Small intestine (tissue), 7 donors: ENCODE measurements around the gene LGMN. TPM values are rescaled to one million over a fixed set of nuclear protein-coding genes. Genes with fewer than 3 reads are reported as not detected.

Experiments
- DNase-seq, 2 donors: peaks; one replicate each; pipeline versions ENCODE4 v3.0.0 to v3.0.0-alpha.2; 2013
- FAIRE-seq: peaks from 2 replicates; lab custom pipeline; 2012; peaks lifted over from hg19 to GRCh38; lab: Jason Lieb, UNC
- H3K27ac ChIP-seq, 3 donors: one replicate each; pipeline ENCODE4 v1.5.1; 2013; ENCODE audit warnings: low read length in 2 of 3, mild to moderate bottlenecking in 2 of 3, control low read depth in 1 of 3, inconsistent platforms in 1 of 3, low read depth in 1 of 3, moderate library complexity in 1 of 3
- H3K27me3 ChIP-seq, 3 donors: one replicate each; pipeline ENCODE4 v1.6.1; 2013; ENCODE audit warnings: low read length in 3 of 3, inconsistent platforms in 1 of 3; ENCODE audit not compliant: control insufficient read depth in 3 of 3, insufficient read depth in 3 of 3
- H3K36me3 ChIP-seq, 3 donors: one replicate each; pipeline ENCODE4 v1.6.1; 2013; ENCODE audit warnings: low read length in 3 of 3, inconsistent platforms in 1 of 3, low read depth in 1 of 3, mild to moderate bottlenecking in 1 of 3, moderate library complexity in 1 of 3; ENCODE audit not compliant: control insufficient read depth in 3 of 3, insufficient read depth in 2 of 3
- H3K4me1 ChIP-seq, 3 donors: one replicate each; pipeline ENCODE4 v1.6.1; 2013; ENCODE audit warnings: low read length in 2 of 3, inconsistent platforms in 1 of 3, low read depth in 1 of 3, mild to moderate bottlenecking in 1 of 3, moderate library complexity in 1 of 3; ENCODE audit not compliant: control insufficient read depth in 3 of 3, insufficient read depth in 2 of 3
- H3K4me3 ChIP-seq, 3 donors: one replicate each; pipeline ENCODE4 v1.5.1; 2013; ENCODE audit warnings: low read length in 3 of 3, control low read depth in 1 of 3, inconsistent platforms in 1 of 3, low read depth in 1 of 3, mild to moderate bottlenecking in 1 of 3, moderate library complexity in 1 of 3
- H3K9me3 ChIP-seq, 2 donors: one replicate each; pipeline ENCODE4 v1.6.1; 2013; ENCODE audit warnings: low read depth in 1 of 2, low read length in 1 of 2; ENCODE audit not compliant: control insufficient read depth in 2 of 2, insufficient read depth in 1 of 2
- WGBS, 3 donors: extraction: QIAGEN DNeasy Blood & Tissue Kit; methylation state at CpG; one replicate each; pipeline ENCODE4 v1.1.7; 2013; 5-methylcytosine and 5-hydroxymethylcytosine counted together
- polyA plus RNA-seq, 4 donors: library from polyadenylated mRNA; stranded (reverse) in 3 of 4; unstranded in 1 of 4; fragments of 200-250 nt in 3 of 4; fragments of 120-200 nt in 1 of 4; gene quantifications; one replicate each; pipeline versions ENCODE4 v1.2.1 to v1.2.3, GENCODE V29; 2013
- donor health status: healthy with polysubstance abuse.
- donor health status: control.
- donor health status: control.
- donor health status: Bipolar disorder and iron deficiency.
- donor health status: healthy.

The LGMN gene
- polyA plus RNA-seq, 4 donors: 57.8 to 386 (median 62.3) TPM

DNA sequence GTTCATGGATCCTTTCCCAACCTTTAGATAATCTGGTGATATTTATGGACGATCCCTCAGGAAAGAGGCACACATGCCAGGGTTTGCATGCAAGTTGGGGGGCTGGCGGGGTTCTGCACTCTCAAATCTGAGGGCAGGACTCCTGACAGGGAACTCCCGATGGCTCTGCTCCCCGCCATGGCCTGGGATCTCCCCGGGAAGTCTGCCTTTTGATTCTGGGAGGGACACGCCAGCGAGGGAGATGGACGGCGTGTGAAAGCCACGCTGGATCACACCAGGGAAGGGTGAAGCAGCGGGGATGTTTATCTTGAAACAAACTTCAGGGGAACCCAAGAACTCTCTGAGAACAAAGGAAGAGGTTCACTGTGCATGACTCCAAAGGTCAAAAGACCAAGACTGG is 43.6 kb downstream of the LGMN start:
- Histone ChIP-seq H3K4me1 (peaks cover 0 to 3% (median 0%) of the 10 kb centered on the region in 3 donors), H3K4me3 (no peak overlapping the region), H3K9me3 (no peaks in the 10 kb centered on the region), H3K27ac (no peak overlapping the region), H3K27me3 (no peaks in the 10 kb centered on the region), H3K36me3 (peaks cover 3 to 60% (median 7%) of the 10 kb centered on the region in 3 donors)
- DNase-seq: no peak
- no peak for FAIRE-seq
- 82 to 86% (median 82%) methylated on average over 11 of the region's 11 CpGs for WGBS, 3 donors

DNA sequence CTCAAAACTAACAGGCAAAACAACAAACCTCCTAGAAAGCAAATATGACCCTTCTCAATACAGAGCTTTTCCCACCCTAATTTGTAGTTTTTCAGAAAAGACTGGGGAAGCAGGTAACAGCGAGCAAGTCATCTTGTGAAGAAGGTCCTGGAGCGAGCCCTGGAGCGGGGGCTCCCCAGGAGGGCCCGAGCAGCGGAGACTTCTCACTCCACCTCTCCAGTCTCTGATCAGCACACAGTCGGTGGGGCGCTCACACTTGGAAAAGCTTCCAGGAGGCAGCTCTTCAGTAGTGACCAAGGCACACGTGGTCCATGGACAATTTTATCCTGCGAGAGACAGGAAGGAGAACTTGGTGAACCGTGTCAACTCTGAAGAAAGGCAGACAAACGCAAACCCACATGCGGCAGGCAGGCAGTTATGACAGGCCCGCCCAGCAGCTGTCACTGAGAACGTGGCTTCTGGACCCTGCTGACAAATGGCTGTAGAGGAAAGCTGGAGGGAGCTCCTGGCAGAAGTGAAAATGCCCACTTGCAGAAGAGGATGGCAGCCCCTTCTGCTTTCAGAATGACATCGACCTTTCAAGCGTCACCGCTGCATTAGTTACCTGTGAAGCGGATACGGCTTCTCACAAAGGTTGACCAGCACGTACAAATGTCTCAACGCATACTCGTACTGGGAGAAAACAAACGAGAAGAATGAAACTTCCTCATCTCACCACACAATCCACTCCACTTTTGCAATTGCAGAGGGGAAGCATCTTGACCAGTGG is 44.2 kb downstream of the LGMN start:
- peaks cover 0 to 3% (median 0%) of the 10 kb centered on the region in 3 donors for H3K4me1 ChIP-seq
- no peak overlapping the region for H3K27ac ChIP-seq
- no peak for DNase-seq
- no peaks in the 10 kb centered on the region for H3K9me3 ChIP-seq
- no peak overlapping the region for H3K4me3 ChIP-seq
- FAIRE-seq: no peak
- WGBS, 3 donors: 79 to 88% (median 83%) methylated on average over 23 of the region's 23 CpGs
- peaks cover 3 to 54% (median 7%) of the 10 kb centered on the region in 3 donors for H3K36me3 ChIP-seq
- H3K27me3 ChIP-seq: no peaks in the 10 kb centered on the region

DNA sequence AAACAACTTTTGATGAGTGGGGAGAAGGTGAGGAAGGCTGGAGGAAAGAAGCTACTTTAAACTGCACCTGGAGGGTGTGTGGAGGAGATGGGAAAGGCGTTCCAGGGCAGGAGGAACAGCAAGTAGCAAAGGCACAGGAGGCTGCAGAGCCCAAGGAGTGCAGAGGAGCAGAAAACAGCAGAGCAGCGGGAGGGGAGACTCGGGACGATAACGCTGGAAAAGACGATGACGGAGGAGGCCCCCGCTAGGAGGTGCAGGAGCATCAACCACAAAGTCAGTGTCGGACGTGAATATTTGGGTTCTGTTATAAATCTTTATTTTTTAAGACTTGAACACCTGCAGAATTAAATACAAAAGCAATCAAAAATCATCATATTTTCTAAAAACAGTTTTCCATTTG is 44.9 kb downstream of the LGMN start:
- H3K4me3 ChIP-seq: no peak overlapping the region
- H3K27me3 ChIP-seq: no peaks in the 10 kb centered on the region
- 93 to 97% (median 96%) methylated on average over 10 of the region's 10 CpGs for WGBS, 3 donors
- H3K4me1 ChIP-seq: peaks cover 0 to 3% (median 0%) of the 10 kb centered on the region in 3 donors
- FAIRE-seq (no peak), DNase-seq (no peak)
- peaks cover 3 to 47% (median 7%) of the 10 kb centered on the region in 3 donors for H3K36me3 ChIP-seq
- no peak overlapping the region for H3K27ac ChIP-seq
- H3K9me3 ChIP-seq: no peaks in the 10 kb centered on the region

DNA sequence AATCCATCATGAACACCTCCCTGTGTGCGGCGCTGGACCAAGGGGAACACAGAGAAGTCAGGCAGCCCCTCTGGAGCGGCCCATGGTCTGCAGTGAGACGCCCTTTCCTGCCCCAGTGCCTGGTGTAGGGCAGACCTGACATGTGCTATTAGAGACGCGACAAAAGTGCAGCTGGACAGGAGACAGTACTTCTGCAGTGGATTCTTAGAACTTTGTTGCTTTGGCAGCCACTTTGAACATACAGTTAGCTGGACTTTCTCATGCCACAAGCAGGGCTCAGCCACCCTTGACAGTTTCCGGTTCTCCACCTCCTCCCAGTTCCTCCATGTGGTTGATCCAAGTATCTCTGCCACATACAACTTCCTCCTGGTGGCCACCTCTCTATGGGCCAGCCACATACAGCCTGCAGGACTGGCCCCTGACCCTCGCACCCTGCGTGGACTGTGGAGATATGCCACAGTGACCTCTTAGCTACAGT is 45.9 kb downstream of the LGMN start:
- Histone ChIP-seq H3K4me1 (peaks cover 0 to 3% (median 0%) of the 10 kb centered on the region in 3 donors), H3K9me3 (no peaks in the 10 kb centered on the region), H3K4me3 (no peak overlapping the region), H3K36me3 (peaks cover 3 to 43% (median 7%) of the 10 kb centered on the region in 3 donors), H3K27ac (no peak overlapping the region), H3K27me3 (no peaks in the 10 kb centered on the region)
- no peak for DNase-seq
- WGBS, 3 donors: 84 to 93% (median 89%) methylated on average over 9 of the region's 9 CpGs
- no peak for FAIRE-seq

DNA sequence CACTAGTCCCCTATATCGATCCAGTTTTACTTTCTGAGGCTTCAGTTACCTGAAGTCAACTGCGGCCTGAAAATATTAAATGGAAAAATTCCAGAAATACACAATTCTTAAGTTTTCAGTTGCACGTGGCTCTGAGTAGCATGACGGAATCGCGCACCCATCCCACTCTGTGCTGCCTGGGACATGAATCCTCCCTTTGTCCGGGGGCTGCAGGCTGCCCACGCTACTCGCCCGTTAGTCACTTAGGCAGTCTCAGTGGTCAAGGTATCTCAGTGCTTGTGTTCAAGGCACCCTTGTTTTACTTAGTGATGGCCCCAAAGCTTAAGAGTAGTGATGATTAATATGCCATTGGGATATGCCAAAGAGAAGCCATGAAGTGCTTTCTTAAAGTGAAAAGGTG is 46.6 kb downstream of the LGMN start:
- H3K27ac ChIP-seq: no peak overlapping the region
- H3K4me1 ChIP-seq: peaks cover 0 to 3% (median 0%) of the 10 kb centered on the region in 3 donors
- WGBS, 3 donors: 89 to 95% (median 94%) methylated on average over 10 of the region's 10 CpGs
- DNase-seq (no peak), FAIRE-seq (no peak)
- H3K27me3 ChIP-seq: no peaks in the 10 kb centered on the region
- peaks cover 3 to 37% (median 7%) of the 10 kb centered on the region in 3 donors for H3K36me3 ChIP-seq
- H3K4me3 ChIP-seq: no peak overlapping the region
- H3K9me3 ChIP-seq: no peaks in the 10 kb centered on the region

DNA sequence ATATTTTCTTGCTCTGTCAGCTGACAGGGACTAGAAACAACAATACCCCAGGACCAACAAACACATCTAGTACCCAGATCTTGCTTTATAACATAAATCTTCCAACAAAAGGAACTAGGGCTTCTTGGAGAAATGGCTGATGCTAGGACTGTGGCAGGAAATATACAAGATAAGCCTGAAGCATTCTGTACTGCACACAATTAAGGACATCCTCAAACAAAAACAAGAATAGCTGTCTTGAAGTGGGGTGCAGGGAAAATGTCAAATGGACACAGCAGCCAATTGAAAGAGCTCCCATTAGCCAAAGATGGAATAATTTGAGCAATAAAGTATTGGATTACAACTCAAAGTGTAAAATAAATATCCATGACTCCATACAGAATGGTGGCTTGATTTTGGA is 50.0 kb downstream of the LGMN start:
- H3K4me3 ChIP-seq: no peak overlapping the region
- H3K4me1 ChIP-seq: peaks cover 0 to 3% (median 0%) of the 10 kb centered on the region in 3 donors
- DNase-seq (no peak), FAIRE-seq (no peak)
- H3K36me3 ChIP-seq: peaks cover 0 to 7% (median 0%) of the 10 kb centered on the region in 3 donors
- no peak overlapping the region for H3K27ac ChIP-seq
- no peaks in the 10 kb centered on the region for H3K9me3 ChIP-seq
- H3K27me3 ChIP-seq: peaks cover 0 to 6% (median 0%) of the 10 kb centered on the region in 3 donors

DNA sequence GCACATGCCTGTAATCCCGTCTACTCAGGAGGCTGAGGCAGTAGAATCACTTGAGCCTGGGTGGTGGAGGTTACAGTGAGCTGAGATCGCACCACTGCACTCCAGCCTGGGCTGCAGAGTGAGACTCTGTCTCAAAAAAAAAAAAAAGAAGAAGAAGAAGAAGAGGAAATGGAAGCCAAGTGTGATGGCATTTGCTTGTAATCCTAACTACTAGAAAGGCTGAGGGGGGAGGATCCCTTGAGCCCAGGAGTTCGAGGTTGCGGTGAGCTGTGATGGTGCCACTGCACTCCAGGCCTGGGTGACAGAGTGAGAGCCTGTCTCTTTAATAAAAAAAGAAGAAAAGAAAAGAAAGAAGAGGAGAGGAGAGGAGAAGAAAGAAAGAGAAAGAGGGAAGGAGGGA is 52.1 kb downstream of the LGMN start:
- Histone ChIP-seq H3K4me1 (peaks cover 0 to 3% (median 0%) of the 10 kb centered on the region in 3 donors), H3K27me3 (peaks cover 0 to 6% (median 0%) of the 10 kb centered on the region in 3 donors), H3K27ac (no peak overlapping the region), H3K4me3 (no peak overlapping the region), H3K9me3 (no peaks in the 10 kb centered on the region), H3K36me3 (no peaks in the 10 kb centered on the region)
- WGBS, 3 donors: 78 to 88% (median 84%) methylated on average over 4 of the region's 4 CpGs
- FAIRE-seq: no peak
- no peak for DNase-seq

DNA sequence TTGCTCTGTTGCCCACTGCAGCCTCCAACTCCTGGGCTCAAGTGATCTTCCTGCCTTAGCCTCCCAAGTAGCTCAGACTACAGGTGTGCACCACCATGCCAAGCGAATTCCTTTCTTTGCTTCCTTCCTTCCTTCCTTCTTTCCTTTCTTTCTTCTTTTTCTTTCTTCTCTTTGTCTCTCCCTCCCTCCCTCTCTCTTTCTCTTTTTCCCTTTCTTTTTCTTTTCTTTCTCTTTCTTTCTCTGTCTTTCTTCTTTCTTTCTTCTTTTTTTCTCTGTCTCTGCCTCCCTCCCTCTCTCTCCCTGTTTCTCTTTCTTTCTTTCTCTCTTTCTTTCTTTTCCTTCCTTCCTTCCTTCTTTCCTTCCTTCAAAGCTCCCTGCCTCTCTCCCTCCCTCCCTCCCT is 52.9 kb downstream of the LGMN start:
- FAIRE-seq: no peak
- no peaks in the 10 kb centered on the region for H3K4me1 ChIP-seq
- H3K27me3 ChIP-seq: peaks cover 0 to 6% (median 0%) of the 10 kb centered on the region in 3 donors

More for the DNA sequence above, 52.9 kb downstream of the LGMN start:
- Histone ChIP-seq H3K36me3 (no peaks in the 10 kb centered on the region), H3K9me3 (no peaks in the 10 kb centered on the region), H3K27ac (no peak overlapping the region), H3K4me3 (no peak overlapping the region)
- WGBS, 3 donors: 89 to 100% (median 95%) methylated on average over 1 of the region's 1 CpG
- no peak for DNase-seq
